Measurements from ENCODE around the gene CWF19L1. TPM values are rescaled to one million over a fixed set of nuclear protein-coding genes. Genes with fewer than 3 reads are reported as not detected.

CWF19L1 gene
- total and polyA plus RNA-seq, 5 donors, result 13.2 to 15.5 (median 14.4) TPM

GRCh38 chr10:100208276-100208675 is 59.2 kb downstream of the CWF19L1 start:
- WGBS, result 96% methylated on average over 9 of the region's 9 CpGs
- no peaks in the 10 kb centered on the region for H3K4me1 ChIP-seq (ENCODE audit: control insufficient read depth, insufficient read depth, low read length)
- H3K9me3 ChIP-seq (ENCODE audit: control insufficient read depth, low read length), result no peaks in the 10 kb centered on the region
- no peaks in the 10 kb centered on the region for H3K27me3 ChIP-seq (ENCODE audit: control insufficient read depth, insufficient read depth)
- no peak for ATAC-seq
- DNase-seq, result no peak
- H3K4me3 ChIP-seq (ENCODE audit: low read length), result no peak overlapping the region
- no peak overlapping the region for H3K27ac ChIP-seq (ENCODE audit: low read length)
- intact Hi-C loops (cut with DNase I), result no loop called here

DNA sequence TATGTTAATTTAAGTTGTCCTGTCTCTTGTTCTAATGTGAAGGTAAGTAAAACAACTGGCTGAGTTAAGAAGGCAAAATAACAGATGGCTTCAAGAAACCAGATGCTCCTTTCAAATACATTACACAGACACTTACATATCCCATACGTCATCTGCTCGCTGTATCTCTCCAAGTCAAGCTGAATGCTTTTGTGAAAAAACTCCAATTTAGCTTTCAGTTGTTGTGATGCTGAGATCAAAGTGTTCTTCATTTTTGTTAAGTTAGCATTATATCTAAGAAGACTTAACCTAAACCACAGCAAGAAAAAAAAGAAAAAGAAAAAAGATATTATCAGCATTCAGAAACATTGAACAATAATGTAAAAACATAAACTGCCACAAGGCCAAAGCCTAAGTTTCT is 63.1 kb downstream of the CWF19L1 start:
- no peak for ATAC-seq

DNA sequence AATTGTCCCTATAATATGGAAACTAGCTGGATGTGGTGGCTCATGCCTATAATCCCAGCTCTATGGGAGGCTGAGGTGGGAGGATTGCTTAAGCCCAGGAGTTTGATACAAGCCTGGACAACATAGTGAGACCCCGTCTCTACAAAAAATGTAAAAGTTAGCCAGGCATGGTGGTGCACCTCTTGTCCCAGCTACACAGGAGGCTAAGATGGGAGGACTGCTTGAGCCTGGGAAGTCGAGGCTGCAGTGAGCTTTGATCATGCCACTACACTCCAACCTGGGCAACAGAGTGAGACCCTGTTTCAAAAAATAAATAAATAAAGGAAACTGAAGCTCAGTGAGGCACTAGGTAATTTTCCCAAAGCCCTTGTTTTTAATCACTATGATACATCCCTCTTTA is 65.9 kb downstream of the CWF19L1 start:
- Histone ChIP-seq H3K9me3 (ENCODE audit: control insufficient read depth, low read length) (no peaks in the 10 kb centered on the region), H3K27ac (ENCODE audit: low read length) (no peak overlapping the region), H3K4me3 (ENCODE audit: low read length) (no peak overlapping the region), H3K27me3 (ENCODE audit: control insufficient read depth, insufficient read depth) (no peaks in the 10 kb centered on the region), H3K4me1 (ENCODE audit: control insufficient read depth, insufficient read depth, low read length) (no peaks in the 10 kb centered on the region)
- intact Hi-C loops (cut with DNase I), result no loop called here
- WGBS, result 100% methylated on average over 2 of the region's 2 CpGs
- DNase-seq, result no peak
- ATAC-seq, result no peak

More for the DNA sequence above, 63.1 kb downstream of the CWF19L1 start:
- intact Hi-C loops (cut with DNase I), result no loop called here
- Histone ChIP-seq H3K4me3 (ENCODE audit: low read length) (no peak overlapping the region), H3K27me3 (ENCODE audit: control insufficient read depth, insufficient read depth) (no peaks in the 10 kb centered on the region), H3K9me3 (ENCODE audit: control insufficient read depth, low read length) (no peaks in the 10 kb centered on the region), H3K4me1 (ENCODE audit: control insufficient read depth, insufficient read depth, low read length) (no peaks in the 10 kb centered on the region), H3K27ac (ENCODE audit: low read length) (no peak overlapping the region)
- WGBS, result 98% methylated on average over 2 of the region's 2 CpGs
- no peak for DNase-seq

DNA sequence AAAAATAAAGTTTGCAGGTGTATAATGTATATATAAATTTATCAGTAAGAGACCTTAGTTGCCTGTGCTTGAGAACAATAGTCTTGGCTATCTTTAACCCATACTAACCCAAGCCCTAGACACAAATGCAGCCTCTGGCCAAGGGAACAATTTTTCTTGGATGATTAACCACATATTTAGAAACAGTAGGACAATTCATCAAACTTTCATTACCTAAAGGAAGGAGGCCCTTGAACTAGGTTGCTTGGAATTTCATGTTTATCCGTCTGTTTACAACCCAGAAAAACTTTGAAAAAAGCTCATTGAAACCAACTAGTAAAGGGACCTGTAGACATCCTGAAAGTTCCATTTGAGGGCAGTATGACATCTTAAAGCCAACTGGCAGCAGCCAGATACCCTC is 72.7 kb downstream of the CWF19L1 start:
- H3K27ac ChIP-seq (ENCODE audit: low read length), result no peak overlapping the region
- no peaks in the 10 kb centered on the region for H3K27me3 ChIP-seq (ENCODE audit: control insufficient read depth, insufficient read depth)
- ATAC-seq (no peak), DNase-seq (no peak)
- H3K9me3 ChIP-seq (ENCODE audit: control insufficient read depth, low read length), result no peaks in the 10 kb centered on the region
- 87% methylated on average over 1 of the region's 1 CpG for WGBS
- H3K4me3 ChIP-seq (ENCODE audit: low read length), result no peak overlapping the region
- no peaks in the 10 kb centered on the region for H3K4me1 ChIP-seq (ENCODE audit: control insufficient read depth, insufficient read depth, low read length)
- intact Hi-C loops (cut with DNase I), result no loop called here

DNA sequence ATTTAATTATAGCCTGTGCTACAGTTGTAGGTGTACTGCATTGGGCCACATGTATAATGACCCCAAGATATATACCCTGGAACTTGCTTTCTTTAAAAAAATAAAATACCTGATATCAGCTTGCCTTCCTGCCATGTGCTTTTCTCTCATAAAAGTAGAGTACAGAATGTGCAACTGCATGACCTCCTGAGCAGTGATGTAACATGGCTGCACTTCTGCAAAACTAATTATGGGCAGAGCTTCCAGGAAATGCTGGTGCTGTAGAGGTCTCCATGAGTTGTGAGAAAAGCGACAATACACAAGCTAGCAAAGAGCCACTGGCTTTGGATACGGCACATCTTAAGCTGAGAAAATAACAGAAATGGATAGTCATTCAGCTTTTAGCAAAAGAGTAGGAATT is 75.1 kb downstream of the CWF19L1 start:
- intact Hi-C loops (cut with DNase I), result no loop called here
- no peak overlapping the region for H3K27ac ChIP-seq (ENCODE audit: low read length)
- no peaks in the 10 kb centered on the region for H3K9me3 ChIP-seq (ENCODE audit: control insufficient read depth, low read length)
- ATAC-seq, result peak in 1 of 2 donors; percentile 39
- no peaks in the 10 kb centered on the region for H3K4me1 ChIP-seq (ENCODE audit: control insufficient read depth, insufficient read depth, low read length)
- DNase-seq, result no peak
- no peaks in the 10 kb centered on the region for H3K27me3 ChIP-seq (ENCODE audit: control insufficient read depth, insufficient read depth)
- 74% methylated on average over 2 of the region's 2 CpGs for WGBS
- H3K4me3 ChIP-seq (ENCODE audit: low read length), result no peak overlapping the region

GRCh38 chr10:100186253-100187212 is 80.9 kb downstream of the CWF19L1 start:
- WGBS, result 33% methylated on average over 28 of the region's 28 CpGs
- H3K9me3 ChIP-seq (ENCODE audit: control insufficient read depth, low read length), result no peaks in the 10 kb centered on the region
- peak overlapping the region; percentile 66 for H3K27ac ChIP-seq (ENCODE audit: low read length)
- ATAC-seq (peak; percentile 53 to 70), DNase-seq (peak; percentile 51 to 69 (median 67))
- intact Hi-C loops (cut with DNase I), result no loop called here
- peaks cover 3% of the 10 kb centered on the region for H3K4me1 ChIP-seq (ENCODE audit: control insufficient read depth, insufficient read depth, low read length)
- H3K27me3 ChIP-seq (ENCODE audit: control insufficient read depth, insufficient read depth), result no peaks in the 10 kb centered on the region
- H3K4me3 ChIP-seq (ENCODE audit: low read length), result peak overlapping the region; percentile 98

DNA sequence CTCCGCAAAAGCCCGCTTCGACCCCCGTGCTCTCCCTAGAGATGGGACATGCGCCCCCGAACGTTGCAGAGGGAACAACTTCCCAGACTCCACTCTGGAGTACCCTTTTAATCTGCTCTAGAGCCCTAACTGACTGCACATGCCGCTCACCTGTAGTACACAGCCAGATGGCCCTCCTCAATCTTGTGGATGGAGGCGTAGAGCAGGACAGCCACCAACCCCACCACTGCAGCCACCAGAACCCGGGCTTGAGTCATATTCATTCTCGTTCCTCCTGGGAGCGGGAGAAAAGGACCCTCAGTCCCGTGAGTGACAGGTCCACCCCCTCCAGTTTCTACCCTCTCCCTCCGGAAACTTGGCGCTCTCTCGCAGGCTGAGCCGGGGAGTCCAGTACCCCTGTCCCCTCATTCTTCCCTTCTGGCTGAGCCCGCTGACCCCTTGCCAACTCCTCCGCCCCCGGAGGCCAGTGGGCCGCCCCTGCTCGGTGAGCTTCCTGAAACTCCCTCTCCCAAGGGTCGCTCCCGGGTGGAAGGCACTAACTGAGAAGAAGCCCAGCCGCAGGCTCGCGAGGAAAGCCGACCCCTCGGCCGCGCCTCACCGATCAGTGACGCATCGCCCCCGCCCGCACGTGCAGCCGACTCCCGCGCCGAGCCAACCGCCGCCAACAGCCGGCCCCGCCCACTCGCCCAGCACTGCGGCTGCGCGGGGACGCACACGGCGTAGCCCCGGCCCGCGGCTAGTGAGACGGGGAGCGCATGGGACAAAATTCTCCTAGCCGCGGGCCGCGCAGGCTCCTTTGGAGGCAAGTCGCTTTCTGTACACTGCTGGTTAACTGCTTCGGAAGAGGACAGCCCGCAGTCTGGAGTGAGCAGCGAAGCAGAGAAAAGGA is 81.8 kb downstream of the CWF19L1 start, which contains the start of gene ERLIN1:
Gene ERLIN1, minus strand, starts transcription at position 666 of the 889 bp plus-strand sequence. Its CDS starts 403 bp downstream, at position 263.
- peak; percentile 99 for ATAC-seq
- DNase-seq, result peak; percentile 93 to 97 (median 97)
- under 1% methylated on average over 65 of the region's 65 CpGs for WGBS
- no peaks in the 10 kb centered on the region for H3K9me3 ChIP-seq (ENCODE audit: control insufficient read depth, low read length)
- intact Hi-C loops (cut with DNase I), result no loop called here
- peak within 1 kb of the TSS; percentile 95 for H3K27ac ChIP-seq (ENCODE audit: low read length)
- peak within 1 kb of the TSS; percentile 98 for H3K4me3 ChIP-seq (ENCODE audit: low read length)
- no peaks in the 10 kb centered on the region for H3K27me3 ChIP-seq (ENCODE audit: control insufficient read depth, insufficient read depth)
- H3K4me1 ChIP-seq (ENCODE audit: control insufficient read depth, insufficient read depth, low read length), result peaks cover 3% of the 10 kb centered on the region

- Histone ChIP-seq H3K27ac (ENCODE audit: low read length) (no peak overlapping the region), H3K4me1 (ENCODE audit: control insufficient read depth, insufficient read depth, low read length) (peaks cover 3% of the 10 kb centered on the region), H3K4me3 (ENCODE audit: low read length) (peak overlapping the region; percentile 98), H3K9me3 (ENCODE audit: control insufficient read depth, low read length) (no peaks in the 10 kb centered on the region), H3K27me3 (ENCODE audit: control insufficient read depth, insufficient read depth) (no peaks in the 10 kb centered on the region)
- 6% methylated on average over 4 of the region's 4 CpGs for WGBS
- intact Hi-C loops (cut with DNase I), result no loop called here
- no peak for ATAC-seq
- no peak for DNase-seq
Measured at GRCh38 chr10:100184840-100185239, 82.6 kb downstream of the CWF19L1 start.

DNA sequence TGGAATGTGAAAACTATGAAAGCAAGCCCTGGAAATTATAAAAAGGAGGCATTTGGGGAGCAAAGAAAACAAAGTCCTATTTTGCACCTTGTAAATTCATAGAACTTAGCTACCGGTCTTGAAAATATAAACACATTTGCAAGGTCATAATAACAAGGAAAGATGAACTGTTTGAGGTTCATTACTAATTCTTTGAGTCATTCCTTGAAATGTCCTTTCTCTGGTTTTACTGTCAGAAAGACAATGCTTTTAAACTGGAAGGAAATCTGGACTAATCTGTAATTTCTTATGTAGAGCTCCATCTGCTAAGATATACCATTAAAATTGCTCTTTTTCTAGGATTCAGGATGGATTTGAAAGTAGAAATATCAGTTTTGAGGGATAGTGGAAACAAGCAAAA is 83.0 kb downstream of the CWF19L1 start:
- H3K4me1 ChIP-seq (ENCODE audit: control insufficient read depth, insufficient read depth, low read length), result peaks cover 3% of the 10 kb centered on the region
- intact Hi-C loops (cut with DNase I), result no loop called here
- no peaks in the 10 kb centered on the region for H3K27me3 ChIP-seq (ENCODE audit: control insufficient read depth, insufficient read depth)
- H3K4me3 ChIP-seq (ENCODE audit: low read length), result peak overlapping the region; percentile 98
- WGBS, result 63% methylated on average over 1 of the region's 1 CpG
- ATAC-seq, result no peak
- no peak for DNase-seq
- no peaks in the 10 kb centered on the region for H3K9me3 ChIP-seq (ENCODE audit: control insufficient read depth, low read length)
- no peak overlapping the region for H3K27ac ChIP-seq (ENCODE audit: low read length)

DNA sequence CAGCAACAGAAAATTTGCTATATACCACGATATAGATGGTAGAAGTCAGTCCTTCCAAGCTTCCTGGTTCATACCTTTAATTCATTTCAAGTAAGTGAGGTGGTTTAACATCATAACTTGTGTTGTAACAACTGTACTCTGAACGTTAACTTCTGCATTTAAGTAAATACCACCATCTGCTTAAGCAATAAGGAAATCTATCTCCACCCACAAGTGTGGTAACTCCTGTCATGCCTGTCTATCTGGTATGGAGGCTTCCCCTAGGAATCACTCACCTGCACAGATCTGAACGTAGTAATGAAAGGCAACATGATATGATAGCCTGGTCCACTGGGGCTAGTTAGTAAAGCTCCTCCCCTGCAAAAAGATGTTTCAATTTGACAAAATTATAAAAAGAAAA is 84.0 kb downstream of the CWF19L1 start:
- Histone ChIP-seq H3K4me1 (ENCODE audit: control insufficient read depth, insufficient read depth, low read length) (peaks cover 3% of the 10 kb centered on the region), H3K9me3 (ENCODE audit: control insufficient read depth, low read length) (no peaks in the 10 kb centered on the region), H3K27ac (ENCODE audit: low read length) (no peak overlapping the region), H3K4me3 (ENCODE audit: low read length) (no peak overlapping the region), H3K27me3 (ENCODE audit: control insufficient read depth, insufficient read depth) (no peaks in the 10 kb centered on the region)
- WGBS, result 66% methylated on average over 3 of the region's 3 CpGs
- intact Hi-C loops (cut with DNase I), result no loop called here
- DNase-seq, result no peak
- no peak for ATAC-seq

GRCh38 chr10:100182908-100183307 is 84.5 kb downstream of the CWF19L1 start:
- ATAC-seq, result no peak
- H3K27ac ChIP-seq (ENCODE audit: low read length), result no peak overlapping the region
- no peak for DNase-seq
- H3K9me3 ChIP-seq (ENCODE audit: control insufficient read depth, low read length), result no peaks in the 10 kb centered on the region
- intact Hi-C loops (cut with DNase I), result no loop called here
- no peak overlapping the region for H3K4me3 ChIP-seq (ENCODE audit: low read length)
- 88% methylated on average over 3 of the region's 3 CpGs for WGBS
- H3K27me3 ChIP-seq (ENCODE audit: control insufficient read depth, insufficient read depth), result no peaks in the 10 kb centered on the region
- H3K4me1 ChIP-seq (ENCODE audit: control insufficient read depth, insufficient read depth, low read length), result peaks cover 3% of the 10 kb centered on the region

Data from right cardiac atrium (tissue), 5 donors.